Testis (tissue), 3 donors: ENCODE measurements around the gene MAPK11. TPM values are rescaled to one million over a fixed set of nuclear protein-coding genes. Genes with fewer than 3 reads are reported as not detected.
A peak's percentile ranks its signal among the peaks of the same experiment; 100 is the strongest.

Experiments
- DNase-seq: peaks from one replicate; pipeline ENCODE4 v3.0.0-alpha.2; 2019
- H3K27ac ChIP-seq, 2 donors: fragments of 200-600 bp; sonication (generic); one replicate each; pipeline ENCODE4 v1.5.1; 2019
- H3K27me3 ChIP-seq: fragments of 200-600 bp; sonication (generic); one replicate; pipeline ENCODE4 v1.5.1; 2019
- H3K36me3 ChIP-seq: fragments of 200-600 bp; sonication (generic); one replicate; pipeline ENCODE4 v1.5.1; 2017; ENCODE audit warnings: low read depth; ENCODE audit errors: missing control alignments
- H3K4me1 ChIP-seq: fragments of 200-600 bp; sonication (generic); one replicate; pipeline ENCODE4 v1.5.1; 2019
- H3K4me3 ChIP-seq, 2 donors: fragments of 200-600 bp; sonication (generic); one replicate each; pipeline ENCODE4 v1.5.1; 2017 to 2019
- H3K9me3 ChIP-seq: fragments of 200-600 bp; sonication (generic); one replicate; pipeline ENCODE4 v1.5.1; 2017
- POLR2A ChIP-seq: fragments of 450-650 bp; IDR thresholded peaks from one replicate; pipeline ENCODE4 v1.6.1; 2017; ENCODE audit warnings: antibody characterized with exemption, mild to moderate bottlenecking, moderate library complexity
- WGBS, 2 donors: methylation state at CpG; one replicate each; pipeline ENCODE4 v1.1.5; 2018; 5-methylcytosine and 5-hydroxymethylcytosine counted together
- intact Hi-C: fragments of 100-400 bp; cut with DNase I; formaldehyde crosslinking; loops from one replicate; pipeline ENCODE4 v1.15.1; 2023; ENCODE audit warnings: low total_unique reads
- polyA plus RNA-seq: library from polyadenylated mRNA; stranded (reverse); fragments of 350-450 nt; fragmentation: Illumina TruSeq; extraction: RNeasy Lipid Tissue Mini Kit (QIAGEN cat#74804); gene quantifications from one replicate; pipeline ENCODE4 v1.2.3, GENCODE V29; 2014; ENCODE audit warnings: low read depth, low replicate concordance; ENCODE audit not compliant: insufficient read depth
- total RNA-seq, 2 donors: library from RNA; depleted of rRNA; stranded (reverse); fragments of >200 nt; gene quantifications; one replicate each; pipeline ENCODE4 v1.2.3, GENCODE V29; 2016
- TF ChIP-seq, protein P1 (sequence below), 3 experiments: fragments of 450-650 bp in 2 of 3; fragments of 200-600 bp in 1 of 3; sonication (generic) in 1 of 3; IDR thresholded peaks; one replicate each; pipeline ENCODE4 v1.5.1; 2016 to 2019; ENCODE audit warnings: antibody characterized with exemption in 3 of 3, mild to moderate bottlenecking in 2 of 3, moderate library complexity in 1 of 3

MAPK11 gene
- total and polyA plus RNA-seq, 3 donors from 2014 or later: 6.4 to 10.7 (median 8.3) TPM

GRCh38 chr22:50268655-50269113 is 1.5 kb downstream of the MAPK11 start:
- 40 to 43% methylated on average over 2 to 9 of the region's 9 CpGs for WGBS, 2 donors
- Histone ChIP-seq H3K4me3 (no peak overlapping the region), H3K9me3 (no peaks in the 10 kb centered on the region), H3K27ac (peak overlapping the region in 1 of 2 donors; percentile 28), H3K36me3 (no peaks in the 10 kb centered on the region), H3K4me1 (peaks cover 44% of the 10 kb centered on the region), H3K27me3 (no peaks in the 10 kb centered on the region)
- TF ChIP-seq POLR2A: no peak
- TF ChIP-seq, protein P1, sequence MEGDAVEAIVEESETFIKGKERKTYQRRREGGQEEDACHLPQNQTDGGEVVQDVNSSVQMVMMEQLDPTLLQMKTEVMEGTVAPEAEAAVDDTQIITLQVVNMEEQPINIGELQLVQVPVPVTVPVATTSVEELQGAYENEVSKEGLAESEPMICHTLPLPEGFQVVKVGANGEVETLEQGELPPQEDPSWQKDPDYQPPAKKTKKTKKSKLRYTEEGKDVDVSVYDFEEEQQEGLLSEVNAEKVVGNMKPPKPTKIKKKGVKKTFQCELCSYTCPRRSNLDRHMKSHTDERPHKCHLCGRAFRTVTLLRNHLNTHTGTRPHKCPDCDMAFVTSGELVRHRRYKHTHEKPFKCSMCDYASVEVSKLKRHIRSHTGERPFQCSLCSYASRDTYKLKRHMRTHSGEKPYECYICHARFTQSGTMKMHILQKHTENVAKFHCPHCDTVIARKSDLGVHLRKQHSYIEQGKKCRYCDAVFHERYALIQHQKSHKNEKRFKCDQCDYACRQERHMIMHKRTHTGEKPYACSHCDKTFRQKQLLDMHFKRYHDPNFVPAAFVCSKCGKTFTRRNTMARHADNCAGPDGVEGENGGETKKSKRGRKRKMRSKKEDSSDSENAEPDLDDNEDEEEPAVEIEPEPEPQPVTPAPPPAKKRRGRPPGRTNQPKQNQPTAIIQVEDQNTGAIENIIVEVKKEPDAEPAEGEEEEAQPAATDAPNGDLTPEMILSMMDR (IDR thresholded peaks at IDR 0.05): no peak
- intact Hi-C loops: no loop called here
- DNase-seq: peak; percentile 38

- H3K27ac ChIP-seq: peak overlapping the region in 1 of 2 donors; percentile 28
- no peaks in the 10 kb centered on the region for H3K27me3 ChIP-seq
- no peaks in the 10 kb centered on the region for H3K36me3 ChIP-seq
- no peak for TF ChIP-seq POLR2A
- TF ChIP-seq, protein P1 (IDR thresholded peaks at IDR 0.05): peak in 1 of 3 experiments; percentile 17
- H3K4me3 ChIP-seq: peak overlapping the region; percentile 39 to 47
- DNase-seq: peak; percentile 81
- H3K4me1 ChIP-seq: peaks cover 44% of the 10 kb centered on the region
- intact Hi-C loops: no loop called here
- no peaks in the 10 kb centered on the region for H3K9me3 ChIP-seq
- WGBS, 2 donors: 22 to 36% methylated on average over 2 to 46 of the region's 75 CpGs
These were observed 2.4 kb downstream of the MAPK11 start for GRCh38 chr22:50267591-50268390.

GRCh38 chr22:50266994-50267393 is 3.2 kb downstream of the MAPK11 start:
- WGBS, 2 donors: 63 to 73% methylated on average over 13 to 33 of the region's 37 CpGs
- Histone ChIP-seq H3K36me3 (no peaks in the 10 kb centered on the region), H3K9me3 (no peaks in the 10 kb centered on the region), H3K27me3 (no peaks in the 10 kb centered on the region), H3K4me1 (peaks cover 46% of the 10 kb centered on the region), H3K4me3 (peak overlapping the region; percentile 21 to 47), H3K27ac (no peak overlapping the region)
- intact Hi-C loops: no loop called here
- no peak for DNase-seq
- TF ChIP-seq POLR2A: no peak
- TF ChIP-seq, protein P1 (IDR thresholded peaks at IDR 0.05): no peak

DNA sequence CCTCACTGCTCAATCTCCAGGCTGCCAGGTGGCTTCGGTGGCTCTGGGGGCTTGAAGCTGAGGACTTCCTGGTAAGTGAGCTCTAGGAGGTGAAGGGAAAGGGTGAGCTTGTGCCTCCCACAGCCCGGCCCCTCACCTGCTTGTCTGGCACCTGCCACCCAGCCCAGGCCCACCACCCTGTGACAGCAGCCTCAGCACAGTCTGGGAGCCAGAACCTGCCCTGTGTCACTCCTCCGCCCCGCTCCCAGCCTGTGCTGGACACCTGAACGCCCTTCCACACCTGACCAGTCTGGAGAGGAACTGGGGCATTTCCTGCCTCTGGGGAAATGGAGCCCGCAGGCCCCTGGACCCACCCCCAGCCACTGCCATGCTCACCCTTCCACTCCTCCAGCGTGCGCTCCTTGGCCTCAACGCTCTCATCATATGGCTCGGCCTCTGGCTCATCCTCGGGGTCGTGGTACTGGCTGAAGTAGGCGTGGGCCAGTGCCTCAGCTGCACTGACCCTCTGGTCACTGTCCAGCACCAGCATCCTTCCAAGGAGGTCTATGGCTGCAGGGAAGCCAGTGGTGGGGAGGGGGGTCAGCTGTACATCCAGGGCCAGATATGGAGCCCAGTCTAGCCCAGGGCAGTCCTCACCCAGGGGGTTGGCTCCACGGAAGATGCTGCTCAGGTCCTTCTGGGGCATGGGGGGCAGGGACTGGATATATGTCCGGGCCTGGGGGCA is 5.1 kb downstream of the MAPK11 start:
- Histone ChIP-seq H3K9me3 (no peaks in the 10 kb centered on the region), H3K4me3 (no peak overlapping the region), H3K36me3 (no peaks in the 10 kb centered on the region), H3K27me3 (no peaks in the 10 kb centered on the region), H3K27ac (no peak overlapping the region), H3K4me1 (peaks cover 37% of the 10 kb centered on the region)
- TF ChIP-seq, protein P1 (IDR thresholded peaks at IDR 0.05): no peak
- no peak for TF ChIP-seq POLR2A
- 91 to 96% methylated on average over 3 to 15 of the region's 15 CpGs for WGBS, 2 donors
- intact Hi-C loops: no loop called here
- no peak for DNase-seq
